Measurements from ENCODE around the gene VPS4B. TPM values are rescaled to one million over a fixed set of nuclear protein-coding genes. Genes with fewer than 3 reads are reported as not detected.

VPS4B gene
- total and polyA plus RNA-seq, 10 of the 15 experiments (the other 5 are each of a cell fraction or from before 2014, with no cell fraction given), result 21.4 to 37.6 (median 29.8) TPM

DNA sequence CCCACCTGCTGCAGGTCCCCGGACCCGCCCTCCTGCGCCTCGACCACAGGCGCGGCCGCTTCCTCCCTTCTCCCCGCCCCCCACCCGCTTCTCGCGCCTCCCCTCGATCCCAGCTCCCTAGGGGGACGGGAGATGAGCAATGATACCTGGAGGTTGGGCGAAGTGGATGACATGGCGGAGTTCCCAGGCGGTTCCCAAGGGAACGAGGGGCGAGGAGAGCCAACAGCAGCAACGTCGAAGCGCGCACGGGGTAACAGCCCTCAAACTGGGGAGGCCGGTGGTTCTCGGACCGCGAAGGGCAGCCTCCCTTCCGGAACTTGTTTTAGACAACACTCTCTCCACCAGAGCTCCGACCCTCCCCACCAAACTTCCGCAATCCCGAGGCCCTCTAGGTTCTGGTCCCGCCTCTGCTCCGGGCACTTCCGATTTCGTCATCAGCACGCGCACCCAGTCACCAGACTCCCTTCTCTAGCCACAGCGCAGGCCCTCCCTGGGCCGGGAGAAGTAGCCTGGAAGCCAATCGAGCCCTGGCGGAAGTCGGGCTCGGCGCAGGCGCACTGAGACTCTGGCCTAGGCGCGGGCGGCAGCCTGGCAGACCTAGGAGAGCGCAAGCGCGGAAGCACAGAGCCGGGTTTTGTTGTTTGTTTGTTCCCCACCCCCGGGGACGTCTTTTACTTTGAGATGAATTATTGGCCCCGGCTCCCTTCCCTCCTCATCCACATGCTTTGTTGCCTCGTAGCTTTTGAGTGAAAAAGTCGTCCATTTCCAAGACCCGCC lies at the start of gene VPS4B (continued):
- TF ChIP-seq ZNF687 (IDR thresholded peaks at IDR 0.05) (no peak), MEF2B (IDR thresholded peaks at IDR 0.05; ENCODE audit: partially characterized antibody, poor library complexity, severe bottlenecking) (peak; percentile 89), CHD2 (IDR thresholded peaks at IDR 0.05; ENCODE audit: borderline replicate concordance, low read depth, low read length) (peak; percentile 92), IKZF2 (IDR thresholded peaks at IDR 0.05) (peak; percentile 69 to 83), BACH1 (IDR thresholded peaks at IDR 0.05; ENCODE audit: borderline replicate concordance) (peak; percentile 52; the same call in 1 of the 2 replicates), PRDM15 (CRISPR knock-in tag; IDR thresholded peaks at IDR 0.05) (no peak), POU2F2 (IDR thresholded peaks at IDR 0.05; ENCODE audit: borderline replicate concordance, low read depth, low read length) (peak; percentile 41; the same call in 2 of the 3 replicates), SKIL (IDR thresholded peaks at IDR 0.05; ENCODE audit: low read depth, poor library complexity, severe bottlenecking) (no peak)
- TF ChIP-seq, protein P1, sequence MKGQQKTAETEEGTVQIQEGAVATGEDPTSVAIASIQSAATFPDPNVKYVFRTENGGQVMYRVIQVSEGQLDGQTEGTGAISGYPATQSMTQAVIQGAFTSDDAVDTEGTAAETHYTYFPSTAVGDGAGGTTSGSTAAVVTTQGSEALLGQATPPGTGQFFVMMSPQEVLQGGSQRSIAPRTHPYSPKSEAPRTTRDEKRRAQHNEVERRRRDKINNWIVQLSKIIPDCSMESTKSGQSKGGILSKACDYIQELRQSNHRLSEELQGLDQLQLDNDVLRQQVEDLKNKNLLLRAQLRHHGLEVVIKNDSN (IDR thresholded peaks at IDR 0.05; ENCODE audit: borderline replicate concordance, extremely low read length, insufficient read depth, low read depth, low read length), result no peak
- TF ChIP-seq, protein P2, sequence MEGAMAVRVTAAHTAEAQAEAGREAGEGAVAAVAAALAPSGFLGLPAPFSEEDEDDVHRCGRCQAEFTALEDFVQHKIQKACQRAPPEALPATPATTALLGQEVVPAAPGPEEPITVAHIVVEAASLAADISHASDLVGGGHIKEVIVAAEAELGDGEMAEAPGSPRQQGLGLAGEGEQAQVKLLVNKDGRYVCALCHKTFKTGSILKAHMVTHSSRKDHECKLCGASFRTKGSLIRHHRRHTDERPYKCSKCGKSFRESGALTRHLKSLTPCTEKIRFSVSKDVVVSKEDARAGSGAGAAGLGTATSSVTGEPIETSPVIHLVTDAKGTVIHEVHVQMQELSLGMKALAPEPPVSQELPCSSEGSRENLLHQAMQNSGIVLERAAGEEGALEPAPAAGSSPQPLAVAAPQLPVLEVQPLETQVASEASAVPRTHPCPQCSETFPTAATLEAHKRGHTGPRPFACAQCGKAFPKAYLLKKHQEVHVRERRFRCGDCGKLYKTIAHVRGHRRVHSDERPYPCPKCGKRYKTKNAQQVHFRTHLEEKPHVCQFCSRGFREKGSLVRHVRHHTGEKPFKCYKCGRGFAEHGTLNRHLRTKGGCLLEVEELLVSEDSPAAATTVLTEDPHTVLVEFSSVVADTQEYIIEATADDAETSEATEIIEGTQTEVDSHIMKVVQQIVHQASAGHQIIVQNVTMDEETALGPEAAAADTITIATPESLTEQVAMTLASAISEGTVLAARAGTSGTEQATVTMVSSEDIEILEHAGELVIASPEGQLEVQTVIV (IDR thresholded peaks at IDR 0.05; ENCODE audit: borderline replicate concordance, partially characterized antibody), result peak; percentile 96

Data from GM12878 (cell line).